Suprapubic skin (tissue), 3 donors: ENCODE results near the gene ICAM2.

Experiments
- CTCF ChIP-seq, 2 donors: fragments of 200-600 bp in 1 of 2; fragments of 450-650 bp in 1 of 2; sonication (generic) in 1 of 2; IDR thresholded peaks; one replicate each; pipeline ENCODE4 v1.5.1; 2016 to 2019; ENCODE audit warnings: antibody characterized with exemption in 2 of 2, mild to moderate bottlenecking in 1 of 2, moderate library complexity in 1 of 2
- POLR2A ChIP-seq, 2 donors: fragments of 450-650 bp; IDR thresholded peaks; one replicate each; pipeline ENCODE4 v1.6.1; 2017; ENCODE audit warnings: antibody characterized with exemption in 2 of 2, mild to moderate bottlenecking in 2 of 2, moderate library complexity in 2 of 2

- TF ChIP-seq POLR2A (IDR thresholded peaks at IDR 0.05), result no peak
- no peak for TF ChIP-seq CTCF (IDR thresholded peaks at IDR 0.05)
These were observed 57.3 kb downstream of the ICAM2 start for GRCh38 chr17:63963123-63963522.
